ENCODE measurements around the gene CDCA7.

DNA sequence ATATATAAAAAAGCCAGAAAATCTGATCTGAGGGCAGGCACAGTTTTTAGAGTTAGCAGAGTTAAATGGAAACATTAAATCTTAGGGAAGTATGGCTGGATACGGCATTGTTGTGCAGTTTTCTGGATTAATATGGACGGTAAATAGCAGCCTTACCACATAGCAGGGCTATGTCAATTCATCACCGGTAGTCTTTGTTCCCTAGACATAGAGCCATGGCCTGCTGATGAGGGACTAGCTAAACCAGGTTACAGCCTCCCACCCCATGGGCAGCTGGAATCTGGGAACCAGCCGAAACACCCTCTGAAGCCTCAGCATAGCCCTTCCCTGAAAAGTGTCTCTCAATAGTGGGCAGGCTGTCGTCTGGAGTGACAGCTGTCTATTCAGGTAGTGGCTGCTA lies 32.4 kb downstream of the CDCA7 start:
- no peak for TF ChIP-seq CTCF (IDR thresholded peaks at IDR 0.05; ENCODE audit: insufficient read depth, low read length)
- TF ChIP-seq, protein P1, sequence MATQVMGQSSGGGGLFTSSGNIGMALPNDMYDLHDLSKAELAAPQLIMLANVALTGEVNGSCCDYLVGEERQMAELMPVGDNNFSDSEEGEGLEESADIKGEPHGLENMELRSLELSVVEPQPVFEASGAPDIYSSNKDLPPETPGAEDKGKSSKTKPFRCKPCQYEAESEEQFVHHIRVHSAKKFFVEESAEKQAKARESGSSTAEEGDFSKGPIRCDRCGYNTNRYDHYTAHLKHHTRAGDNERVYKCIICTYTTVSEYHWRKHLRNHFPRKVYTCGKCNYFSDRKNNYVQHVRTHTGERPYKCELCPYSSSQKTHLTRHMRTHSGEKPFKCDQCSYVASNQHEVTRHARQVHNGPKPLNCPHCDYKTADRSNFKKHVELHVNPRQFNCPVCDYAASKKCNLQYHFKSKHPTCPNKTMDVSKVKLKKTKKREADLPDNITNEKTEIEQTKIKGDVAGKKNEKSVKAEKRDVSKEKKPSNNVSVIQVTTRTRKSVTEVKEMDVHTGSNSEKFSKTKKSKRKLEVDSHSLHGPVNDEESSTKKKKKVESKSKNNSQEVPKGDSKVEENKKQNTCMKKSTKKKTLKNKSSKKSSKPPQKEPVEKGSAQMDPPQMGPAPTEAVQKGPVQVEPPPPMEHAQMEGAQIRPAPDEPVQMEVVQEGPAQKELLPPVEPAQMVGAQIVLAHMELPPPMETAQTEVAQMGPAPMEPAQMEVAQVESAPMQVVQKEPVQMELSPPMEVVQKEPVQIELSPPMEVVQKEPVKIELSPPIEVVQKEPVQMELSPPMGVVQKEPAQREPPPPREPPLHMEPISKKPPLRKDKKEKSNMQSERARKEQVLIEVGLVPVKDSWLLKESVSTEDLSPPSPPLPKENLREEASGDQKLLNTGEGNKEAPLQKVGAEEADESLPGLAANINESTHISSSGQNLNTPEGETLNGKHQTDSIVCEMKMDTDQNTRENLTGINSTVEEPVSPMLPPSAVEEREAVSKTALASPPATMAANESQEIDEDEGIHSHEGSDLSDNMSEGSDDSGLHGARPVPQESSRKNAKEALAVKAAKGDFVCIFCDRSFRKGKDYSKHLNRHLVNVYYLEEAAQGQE (IDR thresholded peaks at IDR 0.05; ENCODE audit: insufficient replicate concordance, low read depth) = no peak
- no peak for TF ChIP-seq POLR2AphosphoS5 (IDR thresholded peaks at IDR 0.05; ENCODE audit: low read depth)

Data from HL-60 (cell line).